K562 (cell line): ENCODE results near the gene RIN3. TPM values are rescaled to one million over a fixed set of nuclear protein-coding genes. Genes with fewer than 3 reads are reported as not detected.

Experiments
- EP400 ChIP-seq: fragments of 450-650 bp; IDR thresholded peaks from 2 replicates; pipeline ENCODE4 v1.6.1; 2017; ENCODE audit warnings: antibody characterized with exemption, mild to moderate bottlenecking, moderate library complexity
- RBM34 ChIP-seq: fragments of 200-400 bp; formaldehyde crosslinking; IDR thresholded peaks from 2 replicates; pipeline ENCODE4 v1.6.1; 2018; ENCODE audit warnings: low read length, borderline replicate concordance; ENCODE audit not compliant: insufficient read depth
- ZNF79 ChIP-seq: fragments of 250-450 bp; sonication (Bioruptor Pico); IDR thresholded peaks from 2 replicates; pipeline ENCODE4 v1.4.0; 2020; ENCODE audit warnings: low read depth, mild to moderate bottlenecking, moderate library complexity
- polyA plus RNA-seq, 8 experiments: library from polyadenylated mRNA; depleted of rRNA in 4 of 8; stranded (reverse) in 5 of 8; unstranded in 3 of 8; fragments of >200 nt; fragmentation: Nextera tagmentation in 2 of 8; fragmentation: Illumina TruSeq in 1 of 8; extraction: Ambion mirVana in 2 of 8; extraction: Trizol in 1 of 8; gene quantifications; 2 replicates each; pipeline versions ENCODE4 v1.2.1 to v1.2.3, GENCODE V29; 2011 to 2014; ENCODE audit warnings: inconsistent platforms in 1 of 8, missing spikeins in 1 of 8
- total RNA-seq, 7 experiments: library from RNA; depleted of rRNA in 6 of 7; stranded (reverse); fragments of >200 nt in 6 of 7; fragmentation: Illumina TruSeq in 2 of 7; extraction: Trizol in 2 of 7; gene quantifications; 2 replicates each; pipeline versions ENCODE4 v1.2.1 to v1.2.3, GENCODE V29; 2011 to 2021; ENCODE audit warnings: low replicate concordance in 1 of 7
- TF ChIP-seq, protein P1 (sequence below): fragments of 450-650 bp; IDR thresholded peaks from 2 replicates; pipeline ENCODE4 v1.6.1; 2016; ENCODE audit warnings: low read depth
- TF ChIP-seq, protein P2 (sequence below): IDR thresholded peaks from 3 replicates; pipeline ENCODE4 v1.6.1; 2011; ENCODE audit warnings: borderline replicate concordance, mild to moderate bottlenecking; ENCODE audit not compliant: insufficient read length, insufficient read depth

The RIN3 gene
- total and polyA plus RNA-seq, 9 of the 15 experiments (the other 6 are each of a cell fraction or from before 2014, with no cell fraction given): 0.01 to 0.49 (median 0.08) TPM; not detected in 5

DNA sequence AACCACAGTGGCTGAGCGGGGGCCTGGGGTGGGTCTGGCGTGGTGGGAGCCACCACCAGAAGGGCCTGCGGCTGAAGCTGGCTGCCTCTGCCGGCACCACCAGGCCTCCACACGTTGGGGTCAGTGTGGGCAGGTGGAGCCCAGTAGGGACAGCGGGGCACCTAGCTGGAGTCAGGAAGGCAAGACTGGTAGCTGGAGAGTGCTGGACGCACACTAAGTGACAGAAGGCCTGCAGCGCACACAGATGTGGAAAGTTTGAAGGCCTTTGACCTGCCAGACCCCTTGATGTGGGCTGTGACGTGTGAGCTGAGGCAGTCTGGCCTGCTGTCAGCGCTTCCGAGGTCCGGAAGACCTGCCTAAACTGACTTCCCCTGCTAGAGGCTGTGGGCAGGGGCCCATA lies 26.3 kb downstream of the RIN3 start (continued):
- TF ChIP-seq RBM34: no peak
- TF ChIP-seq, protein P1, sequence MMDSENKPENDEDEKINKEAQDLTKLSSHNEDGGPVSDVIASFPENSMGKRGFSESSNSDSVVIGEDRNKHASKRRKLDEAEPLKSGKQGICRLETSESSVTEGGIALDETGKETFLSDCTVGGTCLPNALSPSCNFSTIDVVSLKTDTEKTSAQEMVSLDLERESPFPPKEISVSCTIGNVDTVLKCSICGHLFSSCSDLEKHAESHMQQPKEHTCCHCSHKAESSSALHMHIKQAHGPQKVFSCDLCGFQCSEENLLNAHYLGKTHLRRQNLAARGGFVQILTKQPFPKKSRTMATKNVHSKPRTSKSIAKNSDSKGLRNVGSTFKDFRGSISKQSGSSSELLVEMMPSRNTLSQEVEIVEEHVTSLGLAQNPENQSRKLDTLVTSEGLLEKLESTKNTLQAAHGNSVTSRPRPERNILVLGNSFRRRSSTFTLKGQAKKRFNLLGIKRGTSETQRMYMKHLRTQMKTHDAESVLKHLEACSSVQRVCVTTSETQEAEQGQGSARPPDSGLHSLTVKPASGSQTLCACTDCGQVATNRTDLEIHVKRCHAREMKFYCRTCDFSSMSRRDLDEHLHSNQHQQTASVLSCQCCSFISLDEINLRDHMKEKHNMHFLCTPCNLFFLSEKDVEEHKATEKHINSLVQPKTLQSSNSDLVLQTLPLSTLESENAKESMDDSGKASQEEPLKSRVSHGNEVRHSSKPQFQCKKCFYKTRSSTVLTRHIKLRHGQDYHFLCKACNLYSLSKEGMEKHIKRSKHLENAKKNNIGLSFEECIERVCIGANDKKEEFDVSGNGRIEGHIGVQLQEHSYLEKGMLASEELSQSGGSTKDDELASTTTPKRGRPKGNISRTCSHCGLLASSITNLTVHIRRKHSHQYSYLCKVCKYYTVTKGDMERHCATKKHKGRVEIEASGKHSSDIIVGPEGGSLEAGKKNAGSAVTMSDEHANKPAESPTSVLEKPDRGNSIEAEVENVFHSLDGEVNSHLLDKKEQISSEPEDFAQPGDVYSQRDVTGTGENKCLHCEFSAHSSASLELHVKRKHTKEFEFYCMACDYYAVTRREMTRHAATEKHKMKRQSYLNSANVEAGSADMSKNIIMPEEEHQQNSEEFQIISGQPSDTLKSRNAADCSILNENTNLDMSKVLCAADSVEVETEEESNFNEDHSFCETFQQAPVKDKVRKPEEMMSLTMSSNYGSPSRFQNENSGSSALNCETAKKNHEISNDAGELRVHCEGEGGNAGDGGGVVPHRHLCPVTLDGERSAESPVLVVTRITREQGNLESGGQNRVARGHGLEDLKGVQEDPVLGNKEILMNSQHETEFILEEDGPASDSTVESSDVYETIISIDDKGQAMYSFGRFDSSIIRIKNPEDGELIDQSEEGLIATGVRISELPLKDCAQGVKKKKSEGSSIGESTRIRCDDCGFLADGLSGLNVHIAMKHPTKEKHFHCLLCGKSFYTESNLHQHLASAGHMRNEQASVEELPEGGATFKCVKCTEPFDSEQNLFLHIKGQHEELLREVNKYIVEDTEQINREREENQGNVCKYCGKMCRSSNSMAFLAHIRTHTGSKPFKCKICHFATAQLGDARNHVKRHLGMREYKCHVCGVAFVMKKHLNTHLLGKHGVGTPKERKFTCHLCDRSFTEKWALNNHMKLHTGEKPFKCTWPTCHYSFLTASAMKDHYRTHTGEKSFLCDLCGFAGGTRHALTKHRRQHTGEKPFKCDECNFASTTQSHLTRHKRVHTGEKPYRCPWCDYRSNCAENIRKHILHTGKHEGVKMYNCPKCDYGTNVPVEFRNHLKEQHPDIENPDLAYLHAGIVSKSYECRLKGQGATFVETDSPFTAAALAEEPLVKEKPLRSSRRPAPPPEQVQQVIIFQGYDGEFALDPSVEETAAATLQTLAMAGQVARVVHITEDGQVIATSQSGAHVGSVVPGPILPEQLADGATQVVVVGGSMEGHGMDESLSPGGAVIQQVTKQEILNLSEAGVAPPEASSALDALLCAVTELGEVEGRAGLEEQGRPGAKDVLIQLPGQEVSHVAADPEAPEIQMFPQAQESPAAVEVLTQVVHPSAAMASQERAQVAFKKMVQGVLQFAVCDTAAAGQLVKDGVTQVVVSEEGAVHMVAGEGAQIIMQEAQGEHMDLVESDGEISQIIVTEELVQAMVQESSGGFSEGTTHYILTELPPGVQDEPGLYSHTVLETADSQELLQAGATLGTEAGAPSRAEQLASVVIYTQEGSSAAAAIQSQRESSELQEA: no peak
- TF ChIP-seq EP400: no peak
- TF ChIP-seq ZNF79 (CRISPR knock-in tag): no peak
- TF ChIP-seq, protein P2, sequence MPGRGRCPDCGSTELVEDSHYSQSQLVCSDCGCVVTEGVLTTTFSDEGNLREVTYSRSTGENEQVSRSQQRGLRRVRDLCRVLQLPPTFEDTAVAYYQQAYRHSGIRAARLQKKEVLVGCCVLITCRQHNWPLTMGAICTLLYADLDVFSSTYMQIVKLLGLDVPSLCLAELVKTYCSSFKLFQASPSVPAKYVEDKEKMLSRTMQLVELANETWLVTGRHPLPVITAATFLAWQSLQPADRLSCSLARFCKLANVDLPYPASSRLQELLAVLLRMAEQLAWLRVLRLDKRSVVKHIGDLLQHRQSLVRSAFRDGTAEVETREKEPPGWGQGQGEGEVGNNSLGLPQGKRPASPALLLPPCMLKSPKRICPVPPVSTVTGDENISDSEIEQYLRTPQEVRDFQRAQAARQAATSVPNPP: no peak
- TF ChIP-seq, all 486 proteins: peak for 0
